T-cell (primary cell): ENCODE data around the gene SEL1L3. TPM values are rescaled to one million over a fixed set of nuclear protein-coding genes. Genes with fewer than 3 reads are reported as not detected.
A peak's percentile ranks its signal among the peaks of the same experiment; 100 is the strongest.

ENCODE experiments used
- ATAC-seq, 4 experiments: fragments of 200-7000 bp in 3 of 4; fragments of 150-1000 bp in 1 of 4; cut with Tn5 transposase; replicated peaks in 1 of 4; 1 replicate in 3 of 4; 2 replicates in 1 of 4; pipeline ENCODE4 v1.10.0; 2021; ENCODE audit warnings: moderate library complexity in 3 of 4, mild to moderate bottlenecking in 2 of 4, moderate number of reproducible peaks in 1 of 4
- CTCF ChIA-PET, 2 donors: fragments of 300-600 bp; sonication (Branson Sonifier 250); formaldehyde crosslinking; loops; one replicate each; lab custom pipeline; 2022; ENCODE audit warnings: antibody characterized with exemption in 2 of 2; lab: Charles Lee
- POLR2A ChIA-PET, 2 donors: fragments of 300-600 bp; sonication (Branson Sonifier 250); formaldehyde crosslinking; loops; one replicate each; lab custom pipeline; 2022; ENCODE audit warnings: antibody characterized with exemption in 2 of 2; lab: Charles Lee
- DNase-seq, 35 experiments: peaks; one replicate each; pipeline versions ENCODE4 v3.0.0 to v3.0.0-alpha.2; 2013 to 2023
- H3K27ac ChIP-seq: one replicate; pipeline ENCODE4 v1.5.1; 2013; ENCODE audit warnings: low read length
- H3K27me3 ChIP-seq, 2 experiments: replicated peaks in 1 of 2; 1 replicate in 1 of 2; 2 replicates in 1 of 2; pipeline versions ENCODE4 v1.6.1 to v1.7.0; 2013; ENCODE audit warnings: low read length in 1 of 2, mixed read lengths in 1 of 2; ENCODE audit not compliant: control insufficient read depth in 2 of 2, insufficient read depth in 2 of 2; ENCODE audit errors: extremely low read depth in 1 of 2
- H3K36me3 ChIP-seq, 2 donors: 1 replicate in 1 of 2; 2 replicates in 1 of 2; pipeline versions ENCODE4 v1.6.1 to v1.7.0; 2013; ENCODE audit warnings: low read length in 1 of 2; ENCODE audit not compliant: control insufficient read depth in 2 of 2, insufficient read depth in 1 of 2; ENCODE audit errors: extremely low read depth in 1 of 2
- H3K4me1 ChIP-seq, 2 experiments: 1 replicate in 1 of 2; 2 replicates in 1 of 2; pipeline versions ENCODE4 v1.6.1 to v1.7.0; 2013; ENCODE audit warnings: low read length in 2 of 2, mixed read lengths in 1 of 2; ENCODE audit not compliant: insufficient read depth in 2 of 2, control insufficient read depth in 1 of 2; ENCODE audit errors: extremely low read depth in 1 of 2
- H3K4me3 ChIP-seq, 2 donors: 1 replicate in 1 of 2; 2 replicates in 1 of 2; pipeline versions ENCODE4 v1.5.1 to v1.7.0; 2013; ENCODE audit warnings: mild to moderate bottlenecking in 2 of 2, low read length in 1 of 2, moderate library complexity in 1 of 2; ENCODE audit not compliant: control insufficient read depth in 1 of 2; ENCODE audit errors: extremely low read depth in 1 of 2
- H3K9me3 ChIP-seq: 2 replicates; pipeline ENCODE4 v1.7.0; 2013
- H3K27ac Mint-ChIP-seq, 2 donors: one replicate each; pipeline ENCODE4 v1.8.0; 2020 to 2021; ENCODE audit warnings: mild to moderate bottlenecking in 2 of 2, mixed read lengths in 2 of 2
- H3K27me3 Mint-ChIP-seq, 2 donors: one replicate each; pipeline ENCODE4 v1.8.0; 2021 to 2022; ENCODE audit warnings: mixed read lengths in 2 of 2
- H3K36me3 Mint-ChIP-seq: one replicate; pipeline ENCODE4 v1.8.0; 2021; ENCODE audit warnings: mixed read lengths
- H3K4me1 Mint-ChIP-seq, 3 donors: one replicate each; pipeline ENCODE4 v1.8.0; 2020 to 2022; ENCODE audit warnings: mixed read lengths in 3 of 3, mild to moderate bottlenecking in 1 of 3
- H3K4me3 Mint-ChIP-seq, 3 donors: one replicate each; pipeline ENCODE4 v1.8.0; 2020 to 2022; ENCODE audit warnings: mild to moderate bottlenecking in 3 of 3, mixed read lengths in 3 of 3, moderate library complexity in 3 of 3
- H3K9me3 Mint-ChIP-seq, 3 donors: one replicate each; pipeline ENCODE4 v1.8.0; 2020 to 2022; ENCODE audit warnings: mixed read lengths in 3 of 3
- WGBS: methylation state at CpG from one replicate; pipeline ENCODE4 v1.1.5; 2013; ENCODE audit warnings: missing lambda C conversion rate; ENCODE audit not compliant: insufficient coverage; 5-methylcytosine and 5-hydroxymethylcytosine counted together
- total RNA-seq, 35 experiments: library from RNA in 6 of 35; stranded (reverse) in 6 of 35; fragments of 120-200 nt in 1 of 35; gene quantifications; one replicate each; pipeline versions ENCODE4 v1.2.1 to v1.2.4 and lab custom pipeline; 2013 to 2026

SEL1L3 gene
- total RNA-seq, 5 donors from 2014 or later (not counting 1 experiment from before 2014, with no cell fraction given) = 43.6 to 69.9 (median 50.1) TPM

GRCh38 chr4:25881193-25881592 is 18.4 kb upstream of the SEL1L3 start:
- Mint-ChIP-seq H3K27ac (no peak overlapping the region), H3K4me3 (no peak overlapping the region), H3K27me3 (peaks cover 3 to 13% of the 10 kb centered on the region in 2 donors), H3K9me3 (peaks cover 0 to 9% (median 0%) of the 10 kb centered on the region in 3 donors), H3K4me1 (peaks cover 0 to 3% (median 0%) of the 10 kb centered on the region in 3 donors), H3K36me3 (peaks cover 4% of the 10 kb centered on the region)
- Histone ChIP-seq H3K4me1 (no peaks in the 10 kb centered on the region), H3K9me3 (no peaks in the 10 kb centered on the region), H3K4me3 (no peak overlapping the region), H3K27me3 (no peaks in the 10 kb centered on the region), H3K27ac (no peak overlapping the region), H3K36me3 (no peaks in the 10 kb centered on the region)
- ChIA-PET CTCF (no interaction called here), POLR2A (interaction anchor here in 1 of 2 donors (0.6 to 0.7 kb wide), 2 partner anchors 27 to 32 kb away, joined by 3 read pairs; no protein-coding TSS in a partner anchor)
- no peak for ATAC-seq
- no peak for DNase-seq
- no CpG with 5 or more reads among the region's 4 CpGs for WGBS

DNA sequence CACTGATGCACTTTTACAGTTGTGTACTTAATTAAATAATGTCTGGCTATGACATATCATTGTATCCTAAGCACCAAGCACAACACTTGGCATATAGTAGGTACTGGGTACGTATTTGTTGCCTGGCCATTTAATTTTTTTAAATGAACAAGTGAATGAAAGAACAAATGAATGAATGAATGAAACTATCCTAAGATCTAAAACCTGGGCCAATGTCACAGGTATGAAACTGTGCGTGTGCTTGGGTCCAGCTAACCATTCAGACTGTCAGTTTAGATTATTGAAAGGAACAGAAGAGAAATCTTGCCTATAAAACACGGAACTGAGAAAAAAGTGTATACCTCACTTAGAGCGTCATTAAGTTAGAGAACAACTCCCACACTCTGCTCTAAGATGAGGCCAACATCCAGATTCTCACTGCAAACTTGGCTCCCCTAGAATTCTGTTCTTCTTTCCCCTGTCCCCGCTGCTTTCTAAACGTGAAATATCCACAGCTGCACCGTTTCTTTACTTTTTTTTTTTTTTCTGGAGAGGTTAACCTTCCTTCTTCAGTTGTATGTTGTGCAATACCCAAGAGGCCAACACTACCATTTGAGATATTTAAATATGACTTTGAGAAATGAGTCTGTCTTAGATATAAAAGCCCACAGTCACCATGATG is 17.3 kb upstream of the SEL1L3 start:
- peaks cover 3 to 13% of the 10 kb centered on the region in 2 donors for H3K27me3 Mint-ChIP-seq
- no peak overlapping the region for H3K4me3 Mint-ChIP-seq
- Histone ChIP-seq H3K9me3 (no peaks in the 10 kb centered on the region), H3K27me3 (no peaks in the 10 kb centered on the region), H3K27ac (no peak overlapping the region), H3K4me3 (no peak overlapping the region), H3K4me1 (no peaks in the 10 kb centered on the region), H3K36me3 (no peaks in the 10 kb centered on the region)
- peaks cover 0 to 9% (median 0%) of the 10 kb centered on the region in 3 donors for H3K9me3 Mint-ChIP-seq
- 80% methylated on average over 1 of the region's 7 CpGs for WGBS
- peaks cover 4% of the 10 kb centered on the region for H3K36me3 Mint-ChIP-seq
- DNase-seq (no peak), ATAC-seq (no peak)
- CTCF ChIA-PET = no interaction called here
- peaks cover 0 to 3% (median 0%) of the 10 kb centered on the region in 3 donors for H3K4me1 Mint-ChIP-seq
- POLR2A ChIA-PET = no interaction called here
- no peak overlapping the region for H3K27ac Mint-ChIP-seq

- peaks cover 3 to 13% of the 10 kb centered on the region in 2 donors for H3K27me3 Mint-ChIP-seq
- Histone ChIP-seq H3K27ac (no peak overlapping the region), H3K27me3 (no peaks in the 10 kb centered on the region), H3K4me1 (no peaks in the 10 kb centered on the region), H3K36me3 (no peaks in the 10 kb centered on the region), H3K4me3 (no peak overlapping the region), H3K9me3 (no peaks in the 10 kb centered on the region)
- ChIA-PET POLR2A (no interaction called here), CTCF (no interaction called here)
- peaks cover 0 to 3% (median 0%) of the 10 kb centered on the region in 3 donors for H3K4me1 Mint-ChIP-seq
- no peak overlapping the region for H3K27ac Mint-ChIP-seq
- ATAC-seq (no peak), DNase-seq (no peak)
- WGBS = 84% methylated on average over 6 of the region's 6 CpGs
- H3K9me3 Mint-ChIP-seq = peaks cover 0 to 9% (median 0%) of the 10 kb centered on the region in 3 donors
- no peak overlapping the region for H3K4me3 Mint-ChIP-seq
- H3K36me3 Mint-ChIP-seq = peaks cover 4% of the 10 kb centered on the region
These were observed 16.8 kb upstream of the SEL1L3 start for GRCh38 chr4:25879587-25879986.

DNA sequence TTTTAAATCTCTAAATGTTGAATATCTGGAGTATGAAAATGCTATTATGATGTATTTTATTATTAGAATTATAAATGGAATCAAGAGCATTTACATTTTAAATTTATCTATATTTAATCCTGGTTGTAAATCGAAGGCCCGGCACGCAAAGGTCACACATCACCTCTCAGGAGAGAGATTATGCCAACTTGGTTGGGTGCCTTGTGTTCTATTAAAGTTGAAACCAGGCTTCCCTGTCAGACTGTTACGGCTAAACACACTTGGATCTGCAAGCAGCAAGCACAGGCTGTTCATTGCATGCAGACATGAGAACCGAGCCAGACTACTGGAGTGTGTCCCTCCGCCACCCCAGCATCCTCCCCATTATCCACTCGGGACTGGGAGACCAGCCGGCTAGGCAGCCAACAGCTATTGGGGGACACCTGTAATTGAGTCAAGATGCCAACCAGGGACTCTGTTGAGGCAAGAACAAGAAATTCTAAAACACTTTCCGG is 16.4 kb upstream of the SEL1L3 start:
- H3K36me3 ChIP-seq = no peaks in the 10 kb centered on the region
- H3K4me3 Mint-ChIP-seq = no peak overlapping the region
- H3K27ac Mint-ChIP-seq = no peak overlapping the region
- H3K27me3 ChIP-seq = no peaks in the 10 kb centered on the region
- peaks cover 4% of the 10 kb centered on the region for H3K36me3 Mint-ChIP-seq
- 97% methylated on average over 6 of the region's 9 CpGs for WGBS
- no peak for ATAC-seq
- no peak overlapping the region for H3K4me3 ChIP-seq
- no peaks in the 10 kb centered on the region for H3K9me3 ChIP-seq
- no peak for DNase-seq
- H3K27me3 Mint-ChIP-seq = peaks cover 3 to 13% of the 10 kb centered on the region in 2 donors
- peaks cover 0 to 9% (median 0%) of the 10 kb centered on the region in 3 donors for H3K9me3 Mint-ChIP-seq
- POLR2A ChIA-PET = no interaction called here
- H3K27ac ChIP-seq = no peak overlapping the region
- CTCF ChIA-PET = no interaction called here
- no peaks in the 10 kb centered on the region for H3K4me1 ChIP-seq
- H3K4me1 Mint-ChIP-seq = peaks cover 0 to 1% (median 0%) of the 10 kb centered on the region in 3 donors

DNA sequence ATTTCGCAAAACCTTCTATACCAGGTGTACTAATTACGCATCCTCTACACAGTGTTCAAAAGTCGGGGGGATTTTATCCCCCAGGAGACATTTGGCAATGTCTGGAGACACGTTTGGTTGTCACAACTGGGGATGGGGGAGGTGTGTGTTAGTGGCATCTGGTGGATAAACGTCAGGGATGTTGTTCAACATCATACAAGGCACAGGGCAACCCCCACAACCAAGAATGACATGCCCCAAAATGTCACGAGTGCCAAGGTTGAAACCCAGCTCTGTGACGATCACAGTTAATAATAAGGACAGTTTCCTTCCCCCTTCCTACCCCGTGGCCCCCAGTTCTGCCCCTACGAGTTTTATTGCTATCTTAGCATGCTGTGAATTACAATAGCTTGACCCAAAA is 15.9 kb upstream of the SEL1L3 start:
- no peak overlapping the region for H3K4me3 Mint-ChIP-seq
- Histone ChIP-seq H3K4me1 (no peaks in the 10 kb centered on the region), H3K27ac (no peak overlapping the region), H3K9me3 (no peaks in the 10 kb centered on the region), H3K27me3 (no peaks in the 10 kb centered on the region), H3K36me3 (no peaks in the 10 kb centered on the region), H3K4me3 (no peak overlapping the region)
- H3K9me3 Mint-ChIP-seq = peaks cover 0 to 9% (median 0%) of the 10 kb centered on the region in 3 donors
- no CpG with 5 or more reads among the region's 9 CpGs for WGBS
- no peak for ATAC-seq
- POLR2A ChIA-PET = no interaction called here
- DNase-seq = peak in 1 of 35 experiments; percentile 21
- peaks cover 4% of the 10 kb centered on the region for H3K36me3 Mint-ChIP-seq
- CTCF ChIA-PET = no interaction called here
- peaks cover 3 to 13% of the 10 kb centered on the region in 2 donors for H3K27me3 Mint-ChIP-seq
- H3K27ac Mint-ChIP-seq = no peak overlapping the region
- no peaks in the 10 kb centered on the region for H3K4me1 Mint-ChIP-seq

GRCh38 chr4:25875281-25875745 is 12.5 kb upstream of the SEL1L3 start:
- Histone ChIP-seq H3K27me3 (no peaks in the 10 kb centered on the region), H3K27ac (no peak overlapping the region), H3K9me3 (no peaks in the 10 kb centered on the region), H3K4me1 (no peaks in the 10 kb centered on the region), H3K4me3 (no peak overlapping the region), H3K36me3 (no peaks in the 10 kb centered on the region)
- Mint-ChIP-seq H3K36me3 (peaks cover 4% of the 10 kb centered on the region), H3K9me3 (peaks cover 0 to 9% (median 0%) of the 10 kb centered on the region in 3 donors), H3K4me1 (peaks cover 0 to 4% (median 4%) of the 10 kb centered on the region in 3 donors), H3K4me3 (no peak overlapping the region), H3K27ac (no peak overlapping the region), H3K27me3 (peaks cover 2 to 13% of the 10 kb centered on the region in 2 donors)
- 89% methylated on average over 6 of the region's 7 CpGs for WGBS
- CTCF ChIA-PET = no interaction called here
- POLR2A ChIA-PET = no interaction called here
- no peak for DNase-seq
- ATAC-seq = no peak
